Ascending aorta (tissue), 2 donors: ENCODE measurements around the gene BAIAP2L2. TPM values are rescaled to one million over a fixed set of nuclear protein-coding genes. Genes with fewer than 3 reads are reported as not detected.

Source experiments
- DNase-seq, 2 donors: peaks; one replicate each; pipeline ENCODE4 v3.0.0-alpha.2; 2019; ENCODE audit warnings: low spot score in 2 of 2
- H3K27ac ChIP-seq, 2 donors: fragments of 200-600 bp; sonication (generic); one replicate each; pipeline ENCODE4 v1.5.1; 2016 to 2017; ENCODE audit warnings: mild to moderate bottlenecking in 1 of 2
- H3K27me3 ChIP-seq: fragments of 200-600 bp; sonication (generic); one replicate; pipeline ENCODE4 v1.5.1; 2017
- H3K36me3 ChIP-seq, 2 donors: fragments of 200-600 bp; sonication (generic); one replicate each; pipeline ENCODE4 v1.5.1; 2016
- H3K4me1 ChIP-seq, 2 donors: fragments of 200-600 bp; sonication (generic); one replicate each; pipeline ENCODE4 v1.5.1; 2016 to 2017; ENCODE audit warnings: mild to moderate bottlenecking in 1 of 2
- H3K4me3 ChIP-seq, 2 donors: fragments of 200-600 bp; sonication (generic); one replicate each; pipeline ENCODE4 v1.5.1; 2016 to 2017; ENCODE audit warnings: mild to moderate bottlenecking in 1 of 2
- H3K9me3 ChIP-seq, 2 donors: fragments of 200-600 bp; sonication (generic); one replicate each; pipeline ENCODE4 v1.5.1; 2016
- CTCF ChIP-seq, 3 experiments: fragments of 200-600 bp in 2 of 3; fragments of 450-650 bp in 1 of 3; sonication (generic) in 2 of 3; IDR thresholded peaks; one replicate each; pipeline ENCODE4 v1.5.1; 2016 to 2019; ENCODE audit warnings: antibody characterized with exemption in 3 of 3, mild to moderate bottlenecking in 1 of 3, moderate library complexity in 1 of 3
- intact Hi-C: fragments of 100-400 bp; cut with DNase I; formaldehyde crosslinking; loops from one replicate; pipeline ENCODE4 v1.15.1; 2023
- total RNA-seq: library from RNA; depleted of rRNA; stranded (reverse); fragments of >200 nt; gene quantifications from one replicate; pipeline ENCODE4 v1.1.0, GENCODE V29; 2016

BAIAP2L2 gene
- total RNA-seq, 1 donor from 2014 or later = not detected

- DNase-seq = no peak
- Histone ChIP-seq H3K27ac (peak overlapping the region; percentile 53 to 57), H3K27me3 (no peaks in the 10 kb centered on the region), H3K9me3 (no peaks in the 10 kb centered on the region), H3K36me3 (no peaks in the 10 kb centered on the region), H3K4me3 (no peak overlapping the region), H3K4me1 (peaks cover 0 to 12% of the 10 kb centered on the region in 2 donors)
- intact Hi-C loops = no loop called here
- no peak for TF ChIP-seq CTCF (IDR thresholded peaks at IDR 0.05)
These were observed 2.6 kb downstream of the BAIAP2L2 start for GRCh38 chr22:38107692-38108515.

- intact Hi-C loops = no loop called here
- peaks cover 0 to 12% of the 10 kb centered on the region in 2 donors for H3K4me1 ChIP-seq
- no peaks in the 10 kb centered on the region for H3K9me3 ChIP-seq
- TF ChIP-seq CTCF (IDR thresholded peaks at IDR 0.05) = no peak
- no peaks in the 10 kb centered on the region for H3K36me3 ChIP-seq
- DNase-seq = no peak
- peak overlapping the region; percentile 53 to 57 for H3K27ac ChIP-seq
- H3K4me3 ChIP-seq = no peak overlapping the region
- no peaks in the 10 kb centered on the region for H3K27me3 ChIP-seq
These were observed 3.5 kb downstream of the BAIAP2L2 start for GRCh38 chr22:38106814-38107578.

- H3K9me3 ChIP-seq = no peaks in the 10 kb centered on the region
- no peak overlapping the region for H3K4me3 ChIP-seq
- DNase-seq = no peak
- no peaks in the 10 kb centered on the region for H3K36me3 ChIP-seq
- H3K27ac ChIP-seq = no peak overlapping the region
- H3K27me3 ChIP-seq = no peaks in the 10 kb centered on the region
- TF ChIP-seq CTCF (IDR thresholded peaks at IDR 0.05) = peak in 2 of 3 experiments; percentile 25 to 28
- peaks cover 0 to 3% of the 10 kb centered on the region in 2 donors for H3K4me1 ChIP-seq
- intact Hi-C loops = no loop called here
These were observed 6.4 kb downstream of the BAIAP2L2 start for GRCh38 chr22:38104084-38104483.

GRCh38 chr22:38103641-38104040 is 6.8 kb downstream of the BAIAP2L2 start:
- no peak for DNase-seq
- Histone ChIP-seq H3K4me1 (peaks cover 0 to 6% of the 10 kb centered on the region in 2 donors), H3K9me3 (no peaks in the 10 kb centered on the region), H3K36me3 (no peaks in the 10 kb centered on the region), H3K4me3 (no peak overlapping the region), H3K27me3 (no peaks in the 10 kb centered on the region), H3K27ac (no peak overlapping the region)
- TF ChIP-seq CTCF (IDR thresholded peaks at IDR 0.05) = no peak
- intact Hi-C loops = no loop called here

- no peak for DNase-seq
- no peak for TF ChIP-seq CTCF (IDR thresholded peaks at IDR 0.05)
- no peaks in the 10 kb centered on the region for H3K36me3 ChIP-seq
- peak overlapping the region; percentile 44 to 78 for H3K27ac ChIP-seq
- no peaks in the 10 kb centered on the region for H3K27me3 ChIP-seq
- no peaks in the 10 kb centered on the region for H3K9me3 ChIP-seq
- no peak overlapping the region for H3K4me3 ChIP-seq
- intact Hi-C loops = no loop called here
- H3K4me1 ChIP-seq = peaks cover 8 to 9% of the 10 kb centered on the region in 2 donors
These were observed 11.9 kb downstream of the BAIAP2L2 start for GRCh38 chr22:38098410-38099249.
